H9 (cell line): ENCODE results near the gene IAH1. TPM values are rescaled to one million over a fixed set of nuclear protein-coding genes. Genes with fewer than 3 reads are reported as not detected.
A peak's percentile ranks its signal among the peaks of the same experiment; 100 is the strongest.

Experiments
- DNase-seq: peaks from one replicate; pipeline ENCODE4 v3.0.0-alpha.2; 2017
- H2AFZ ChIP-seq: one replicate; pipeline ENCODE4 v1.6.1; 2013; ENCODE audit warnings: mild to moderate bottlenecking, low read length, control low read depth, moderate library complexity
- H2AK5ac ChIP-seq: 2 replicates; pipeline ENCODE4 v1.6.1; 2013; ENCODE audit warnings: low read length, control low read depth, mixed read lengths; ENCODE audit not compliant: insufficient read length
- H2BK120ac ChIP-seq: one replicate; pipeline ENCODE4 v1.6.1; 2013; ENCODE audit warnings: low read depth, mild to moderate bottlenecking, low read length, control low read depth, inconsistent platforms; ENCODE audit not compliant: poor library complexity, severe bottlenecking
- H2BK12ac ChIP-seq: 2 replicates; pipeline ENCODE4 v1.6.1; 2013; ENCODE audit warnings: low read length, control low read depth, mixed read lengths, low read depth; ENCODE audit not compliant: insufficient read length
- H2BK15ac ChIP-seq: 2 replicates; pipeline ENCODE4 v1.6.1; 2013; ENCODE audit warnings: low read depth, low read length, control low read depth
- H2BK20ac ChIP-seq: one replicate; pipeline ENCODE4 v1.6.1; 2013; ENCODE audit warnings: low read depth, mild to moderate bottlenecking, low read length, control low read depth, inconsistent platforms; ENCODE audit not compliant: poor library complexity, severe bottlenecking
- H2BK5ac ChIP-seq: 2 replicates; pipeline ENCODE4 v1.6.1; 2013; ENCODE audit warnings: low read length, control low read depth, mixed read lengths; ENCODE audit not compliant: insufficient read length
- H3K14ac ChIP-seq: 2 replicates; pipeline ENCODE4 v1.6.1; 2013; ENCODE audit warnings: low read length, control low read depth; ENCODE audit not compliant: insufficient read depth
- H3K18ac ChIP-seq: 2 replicates; pipeline ENCODE4 v1.6.1; 2013; ENCODE audit warnings: low read depth, mild to moderate bottlenecking, mixed read lengths, low read length, control low read depth; ENCODE audit not compliant: insufficient read length
- H3K23ac ChIP-seq: 2 replicates; pipeline ENCODE4 v1.6.1; 2013; ENCODE audit warnings: low read length, control low read depth, mixed read lengths, low read depth; ENCODE audit not compliant: insufficient read length
- H3K23me2 ChIP-seq: 2 replicates; pipeline ENCODE4 v1.6.1; 2013; ENCODE audit warnings: low read depth, mild to moderate bottlenecking, mixed read lengths, low read length, control low read depth; ENCODE audit not compliant: insufficient read length, poor library complexity, severe bottlenecking
- H3K27ac ChIP-seq: 2 replicates; pipeline ENCODE4 v1.5.1; 2013; ENCODE audit warnings: low read length, control low read depth, mixed read lengths, low read depth; ENCODE audit not compliant: insufficient read length
- H3K27me3 ChIP-seq: 2 replicates; pipeline ENCODE4 v1.6.1; 2013; ENCODE audit warnings: low read length, control low read depth, inconsistent platforms; ENCODE audit not compliant: insufficient read depth
- H3K4ac ChIP-seq: 2 replicates; pipeline ENCODE4 v1.6.1; 2013; ENCODE audit warnings: low read depth, mild to moderate bottlenecking, control low read depth, inconsistent platforms, low read length, moderate library complexity
- H3K4me1 ChIP-seq: 2 replicates; pipeline ENCODE4 v1.6.1; 2013; ENCODE audit warnings: low read length, control low read depth, inconsistent platforms; ENCODE audit not compliant: insufficient read depth
- H3K4me2 ChIP-seq: 2 replicates; pipeline ENCODE4 v1.6.1; 2013; ENCODE audit warnings: low read length, control low read depth, mixed read lengths; ENCODE audit not compliant: insufficient read length, insufficient read depth
- H3K56ac ChIP-seq: 2 replicates; pipeline ENCODE4 v1.6.1; 2013; ENCODE audit warnings: low read depth, mild to moderate bottlenecking, mixed read lengths, low read length, control low read depth; ENCODE audit not compliant: insufficient read length
- H3K79me1 ChIP-seq: 2 replicates; pipeline ENCODE4 v1.6.1; 2013; ENCODE audit warnings: low read depth, mild to moderate bottlenecking, moderate library complexity, low read length, control low read depth, inconsistent platforms; ENCODE audit not compliant: insufficient read depth, poor library complexity, severe bottlenecking
- H3K79me2 ChIP-seq: 2 replicates; pipeline ENCODE4 v1.6.1; 2013; ENCODE audit warnings: low read length, control low read depth, inconsistent platforms; ENCODE audit not compliant: insufficient read depth
- H3K9ac ChIP-seq: 2 replicates; pipeline ENCODE4 v1.6.1; 2013; ENCODE audit warnings: low read length, control low read depth, mixed read lengths; ENCODE audit not compliant: insufficient read length; ENCODE audit errors: extremely low read depth
- H3K9me3 ChIP-seq: one replicate; pipeline ENCODE4 v1.6.1; 2013; ENCODE audit warnings: low read depth, low read length, inconsistent platforms; ENCODE audit not compliant: control insufficient read depth
- H3T11ph ChIP-seq: one replicate; pipeline ENCODE4 v1.6.1; 2013; ENCODE audit warnings: mild to moderate bottlenecking, low read length, control low read depth, inconsistent platforms
- H4K20me1 ChIP-seq: one replicate; pipeline ENCODE4 v1.6.1; 2013; ENCODE audit not compliant: control insufficient read depth, insufficient read length, insufficient read depth
- H4K5ac ChIP-seq: 2 replicates; pipeline ENCODE4 v1.6.1; 2013; ENCODE audit warnings: low read depth, mild to moderate bottlenecking, mixed read lengths, low read length, control low read depth; ENCODE audit not compliant: insufficient read length
- H4K8ac ChIP-seq: replicated peaks from 2 replicates; pipeline ENCODE4 v1.6.1; 2013; ENCODE audit warnings: low read length, control low read depth, mixed read lengths, low read depth; ENCODE audit not compliant: insufficient read length
- H4K91ac ChIP-seq: 2 replicates; pipeline ENCODE4 v1.6.1; 2013; ENCODE audit warnings: low read depth, mild to moderate bottlenecking, moderate library complexity, mixed read lengths, low read length, control low read depth; ENCODE audit not compliant: insufficient read length
- H3K27ac Mint-ChIP-seq, 3 experiments: 2 replicates in 2 of 3; 3 replicates in 1 of 3; pipeline ENCODE4 v1.8.0; 2020 to 2021; ENCODE audit warnings: mixed read lengths in 3 of 3, mild to moderate bottlenecking in 1 of 3, moderate library complexity in 1 of 3
- H3K27me3 Mint-ChIP-seq: 2 replicates; pipeline ENCODE4 v1.8.0; 2021; ENCODE audit warnings: low read depth, mild to moderate bottlenecking, moderate library complexity, mixed read lengths
- H3K36me3 Mint-ChIP-seq, 3 experiments: 2 replicates in 2 of 3; 3 replicates in 1 of 3; pipeline ENCODE4 v1.8.0; 2020 to 2021; ENCODE audit warnings: low read depth in 3 of 3, mixed read lengths in 3 of 3; ENCODE audit not compliant: insufficient read depth in 1 of 3
- H3K4me1 Mint-ChIP-seq, 2 experiments: 2 replicates each; pipeline ENCODE4 v1.8.0; 2020; ENCODE audit warnings: mixed read lengths in 2 of 2
- H3K4me3 Mint-ChIP-seq, 2 experiments: 2 replicates in 1 of 2; 3 replicates in 1 of 2; pipeline ENCODE4 v1.8.0; 2020 to 2021; ENCODE audit warnings: mild to moderate bottlenecking in 2 of 2, mixed read lengths in 2 of 2, moderate library complexity in 1 of 2
- H3K9me3 Mint-ChIP-seq, 2 experiments: 2 replicates in 1 of 2; 3 replicates in 1 of 2; pipeline ENCODE4 v1.8.0; 2020; ENCODE audit warnings: mild to moderate bottlenecking in 2 of 2, mixed read lengths in 2 of 2, moderate library complexity in 1 of 2
- CTCF ChIP-seq: fragments of 200-600 bp; sonication (generic); conservative IDR thresholded peaks from 3 replicates; pipeline ENCODE4 v1.8.0; 2021; ENCODE audit warnings: antibody characterized with exemption, mild to moderate bottlenecking
- WGBS: extraction: QIAGEN DNeasy Blood & Tissue Kit; methylation state at CpG from one replicate; pipeline ENCODE4 v1.1.7; 2013; ENCODE audit warnings: missing lambda C conversion rate, low lambda C conversion rate, mixed read lengths; ENCODE audit not compliant: insufficient read length; ENCODE audit errors: extremely low coverage; 5-methylcytosine and 5-hydroxymethylcytosine counted together
- total RNA-seq: library from RNA; stranded (reverse); gene quantifications from 2 replicates; pipeline ENCODE4 v1.2.1, GENCODE V29; 2021

Gene IAH1
- total RNA-seq, 1 experiment from 2014 or later: 25.6 TPM

GRCh38 chr2:9478526-9478925 lies 4.2 kb downstream of the IAH1 start:
- Histone ChIP-seq H4K20me1 (no peaks in the 10 kb centered on the region), H2AK5ac (no peak overlapping the region), H3T11ph (no peak overlapping the region), H3K79me1 (no peaks in the 10 kb centered on the region), H3K4me2 (no peak overlapping the region), H3K4ac (no peak overlapping the region), H3K27ac (no peak overlapping the region), H3K9ac (no peak overlapping the region), H4K91ac (no peak overlapping the region), H2AFZ (no peak overlapping the region), H3K18ac (no peak overlapping the region), H3K9me3 (no peaks in the 10 kb centered on the region), H2BK12ac (no peak overlapping the region), H3K56ac (no peak overlapping the region), H3K27me3 (no peaks in the 10 kb centered on the region), H2BK120ac (no peak overlapping the region), H3K23ac (no peak overlapping the region), H2BK20ac (no peak overlapping the region), H3K79me2 (no peaks in the 10 kb centered on the region), H4K5ac (no peak overlapping the region), H3K14ac (no peak overlapping the region), H2BK5ac (no peak overlapping the region), H4K8ac (no peak overlapping the region), H2BK15ac (no peak overlapping the region), H3K4me1 (no peaks in the 10 kb centered on the region), H3K23me2 (peaks cover 9% of the 10 kb centered on the region)
- Mint-ChIP-seq H3K9me3 (peaks cover 3 to 9% of the 10 kb centered on the region in 2 experiments; a peak in 3 of 5 replicates), H3K36me3 (peaks cover 6 to 36% (median 17%) of the 10 kb centered on the region in 3 experiments; a peak in 6 of 7 replicates), H3K27ac (peak overlapping the region; percentile 4 to 40 (median 26); a peak in 3 of 7 replicates), H3K4me1 (peaks cover 16 to 19% of the 10 kb centered on the region in 2 experiments), H3K27me3 (peaks cover 4% of the 10 kb centered on the region), H3K4me3 (no peak overlapping the region)
- no peak for DNase-seq
- TF ChIP-seq CTCF: no peak
- WGBS: no CpG with 5 or more reads among the region's 3 CpGs
